AG09309 (cell line): ENCODE measurements around the gene KCNE5.
"Not testable (repeated sequence)": the region's sequence is repeated elsewhere in the genome, so short reads cannot be mapped to it uniquely, and the experiment has no call there.

Source experiments
- DNase-seq: peaks from one replicate; pipeline ENCODE4 v3.0.0-alpha.2; 2010; ENCODE audit warnings: low read depth
- H3K4me3 ChIP-seq: 2 replicates; pipeline ENCODE4 v1.5.1; 2011; ENCODE audit warnings: mild to moderate bottlenecking, low read depth, low read length, moderate library complexity; ENCODE audit not compliant: control insufficient read depth
- TF ChIP-seq, protein P1 (sequence below): IDR thresholded peaks from 2 replicates; pipeline ENCODE4 v1.5.1; 2011; ENCODE audit warnings: mild to moderate bottlenecking, low read depth, low read length, inconsistent platforms; ENCODE audit not compliant: insufficient read depth, control insufficient read depth; ENCODE audit errors: missing control alignments

The KCNE5 gene

GRCh38 chrX:109577055-109577454 is 47.9 kb downstream of the KCNE5 start:
- no peak for DNase-seq
- TF ChIP-seq, protein P1, sequence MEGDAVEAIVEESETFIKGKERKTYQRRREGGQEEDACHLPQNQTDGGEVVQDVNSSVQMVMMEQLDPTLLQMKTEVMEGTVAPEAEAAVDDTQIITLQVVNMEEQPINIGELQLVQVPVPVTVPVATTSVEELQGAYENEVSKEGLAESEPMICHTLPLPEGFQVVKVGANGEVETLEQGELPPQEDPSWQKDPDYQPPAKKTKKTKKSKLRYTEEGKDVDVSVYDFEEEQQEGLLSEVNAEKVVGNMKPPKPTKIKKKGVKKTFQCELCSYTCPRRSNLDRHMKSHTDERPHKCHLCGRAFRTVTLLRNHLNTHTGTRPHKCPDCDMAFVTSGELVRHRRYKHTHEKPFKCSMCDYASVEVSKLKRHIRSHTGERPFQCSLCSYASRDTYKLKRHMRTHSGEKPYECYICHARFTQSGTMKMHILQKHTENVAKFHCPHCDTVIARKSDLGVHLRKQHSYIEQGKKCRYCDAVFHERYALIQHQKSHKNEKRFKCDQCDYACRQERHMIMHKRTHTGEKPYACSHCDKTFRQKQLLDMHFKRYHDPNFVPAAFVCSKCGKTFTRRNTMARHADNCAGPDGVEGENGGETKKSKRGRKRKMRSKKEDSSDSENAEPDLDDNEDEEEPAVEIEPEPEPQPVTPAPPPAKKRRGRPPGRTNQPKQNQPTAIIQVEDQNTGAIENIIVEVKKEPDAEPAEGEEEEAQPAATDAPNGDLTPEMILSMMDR: no peak
- H3K4me3 ChIP-seq: no peak overlapping the region

- not testable (repeated sequence) for DNase-seq, H3K4me3 ChIP-seq
Measured at GRCh38 chrX:109576083-109576482, 48.9 kb downstream of the KCNE5 start.
